ENCODE measurements around the gene KCNJ5.

GRCh38 chr11:128876133-128876650 is 15.0 kb upstream of the KCNJ5 start:
- TF ChIP-seq CTCF (IDR thresholded peaks at IDR 0.05): no peak
- no peak for TF ChIP-seq POLR2A (IDR thresholded peaks at IDR 0.05)
